Sigmoid colon (tissue), 4 donors: ENCODE results near the gene RBPJ.

Experiments
- CTCF ChIP-seq, 4 experiments: fragments of 450-650 bp in 3 of 4; fragments of 200-600 bp in 1 of 4; IDR thresholded peaks; one replicate each; pipeline ENCODE4 v1.5.1; 2016 to 2019; ENCODE audit warnings: antibody characterized with exemption in 4 of 4, mild to moderate bottlenecking in 3 of 4, moderate library complexity in 2 of 4
- EP300 ChIP-seq, 4 donors: sonication (generic); formaldehyde crosslinking; IDR thresholded peaks; one replicate each; pipeline ENCODE4 v1.6.1; 2017; ENCODE audit warnings: antibody characterized with exemption in 4 of 4
- POLR2AphosphoS5 ChIP-seq, 4 donors: sonication (generic); formaldehyde crosslinking; IDR thresholded peaks; one replicate each; pipeline ENCODE4 v1.6.1; 2017; ENCODE audit warnings: antibody characterized with exemption in 4 of 4

DNA sequence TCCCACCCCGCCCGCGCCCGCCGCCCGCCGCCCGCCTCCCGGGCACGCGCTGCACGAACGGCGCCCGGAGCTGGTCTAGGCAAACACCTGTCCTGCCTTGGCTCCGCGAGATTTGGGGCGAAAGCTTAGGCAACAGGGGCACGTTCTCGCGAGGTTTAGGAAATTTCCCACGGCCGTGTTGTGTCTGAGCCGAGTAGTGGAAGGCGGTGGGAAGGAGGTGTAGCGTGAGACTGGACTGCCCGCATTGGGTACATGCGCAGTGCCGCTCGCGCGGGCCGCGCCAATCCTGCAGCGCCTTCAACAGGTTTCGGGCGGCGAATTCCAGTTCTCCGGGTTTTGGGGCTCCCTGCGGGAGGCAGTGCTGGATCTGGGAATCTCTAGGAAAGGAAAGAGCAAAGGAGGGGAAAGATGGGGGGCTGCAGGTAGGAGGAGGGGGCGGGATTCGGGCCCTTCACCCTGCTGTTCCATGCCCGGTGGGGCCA lies 1.3 kb upstream of the RBPJ start:
- TF ChIP-seq CTCF (IDR thresholded peaks at IDR 0.05) (no peak), POLR2AphosphoS5 (IDR thresholded peaks at IDR 0.05) (peak in 3 of 4 donors; percentile 20 to 74 (median 45)), EP300 (IDR thresholded peaks at IDR 0.05) (peak in 1 of 4 donors; percentile 69)
